ENCODE data around the gene MYOG.

MYOG gene

GRCh38 chr1:203117611-203118575 lies 32.1 kb upstream of the MYOG start:
- DNase-seq, result peak; percentile 61

- DNase-seq, result no peak
These were observed 30.4 kb upstream of the MYOG start for GRCh38 chr1:203116091-203116820.

DNA sequence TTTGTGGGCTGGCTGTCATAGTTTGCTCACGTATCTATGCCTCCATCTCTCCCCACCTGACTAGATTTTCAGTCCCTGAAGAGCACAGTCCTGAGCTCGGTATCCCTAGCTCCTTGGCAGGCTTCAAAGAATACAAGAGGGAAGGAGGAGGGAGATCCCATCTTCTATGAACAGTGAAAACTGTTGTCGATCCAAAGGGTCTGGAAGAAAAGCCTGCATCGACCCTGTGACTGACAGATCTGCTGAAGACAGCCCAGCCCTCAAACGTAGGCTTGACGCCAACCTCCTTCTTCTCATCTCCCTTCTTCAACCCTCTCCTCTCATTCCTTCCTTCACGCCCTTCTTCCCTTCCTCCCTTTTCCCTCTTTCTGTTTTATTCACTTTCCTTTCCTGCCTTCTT lies 28.4 kb upstream of the MYOG start:
- DNase-seq, result no peak

DNA sequence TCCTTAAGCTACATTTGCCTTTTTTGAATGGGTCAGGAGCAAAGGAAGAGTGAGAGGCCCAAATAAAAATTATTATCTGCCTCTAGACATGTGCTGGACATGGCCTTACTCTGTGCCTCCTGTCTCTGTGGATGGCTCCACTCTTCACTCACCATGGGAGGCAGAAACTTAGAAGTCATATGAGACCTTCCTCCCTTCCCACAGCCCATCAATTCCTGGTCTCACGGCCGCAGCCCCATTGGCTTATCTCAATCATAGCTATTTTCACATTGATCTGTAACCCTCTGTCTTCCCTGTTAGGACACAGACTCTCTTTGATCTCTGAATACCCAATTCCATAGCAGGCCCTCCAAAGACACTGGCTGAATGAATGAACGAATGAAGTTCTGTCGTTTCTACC lies 27.5 kb upstream of the MYOG start:
- DNase-seq, result no peak

GRCh38 chr1:203112475-203112874 lies 26.7 kb upstream of the MYOG start:
- DNase-seq, result no peak

DNA sequence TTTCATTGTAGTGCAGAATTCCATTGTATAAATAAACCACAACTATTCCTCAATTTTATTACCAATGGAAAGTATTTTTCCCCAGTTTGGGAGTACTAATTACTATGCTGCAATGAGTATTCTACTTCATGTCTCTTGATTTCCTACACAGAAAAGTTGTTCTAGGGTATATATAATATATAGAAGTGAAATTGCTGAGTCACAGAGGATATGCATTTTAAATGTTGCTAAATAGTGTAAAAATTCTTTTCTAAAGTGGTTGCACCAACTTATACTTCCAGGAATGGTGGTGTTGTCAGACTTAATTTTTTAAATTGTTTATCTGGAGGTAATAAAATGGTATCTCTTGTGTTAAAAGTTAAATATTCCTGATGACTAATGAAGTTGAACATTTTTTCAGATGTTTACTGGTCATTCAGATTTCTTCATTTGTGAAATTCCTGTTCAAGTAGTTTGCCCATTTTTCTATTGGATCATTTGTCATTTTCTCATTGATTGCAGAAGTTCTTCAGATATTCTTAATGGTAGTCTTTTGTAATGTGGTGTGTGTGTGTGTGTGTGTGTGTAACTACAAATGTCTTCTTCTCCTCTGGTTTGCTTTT lies 19.1 kb upstream of the MYOG start:
- DNase-seq, result no peak

GRCh38 chr1:203103829-203104495 lies 18.1 kb upstream of the MYOG start:
- no peak for DNase-seq

GRCh38 chr1:203103216-203103615 lies 17.4 kb upstream of the MYOG start:
- no peak for DNase-seq

GRCh38 chr1:203101813-203102634 lies 16.2 kb upstream of the MYOG start:
- DNase-seq, result no peak

DNA sequence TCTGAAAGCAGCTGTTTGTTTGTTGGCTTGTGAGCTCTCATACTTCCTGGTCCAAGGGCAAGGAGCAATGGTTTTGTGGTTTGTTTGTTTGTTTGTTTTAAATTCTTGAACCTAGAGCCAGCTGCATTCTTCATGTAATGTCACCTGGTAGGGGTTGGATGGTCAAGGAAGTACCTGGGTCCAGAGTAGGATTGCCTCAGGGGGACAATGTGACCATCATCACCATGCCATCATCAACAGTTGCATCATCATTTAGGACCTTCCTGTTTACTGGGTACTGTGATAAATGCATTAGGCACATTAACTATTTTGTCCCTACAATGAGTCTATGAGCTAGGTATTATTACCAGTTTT lies 14.7 kb upstream of the MYOG start:
- no peak for DNase-seq

DNA sequence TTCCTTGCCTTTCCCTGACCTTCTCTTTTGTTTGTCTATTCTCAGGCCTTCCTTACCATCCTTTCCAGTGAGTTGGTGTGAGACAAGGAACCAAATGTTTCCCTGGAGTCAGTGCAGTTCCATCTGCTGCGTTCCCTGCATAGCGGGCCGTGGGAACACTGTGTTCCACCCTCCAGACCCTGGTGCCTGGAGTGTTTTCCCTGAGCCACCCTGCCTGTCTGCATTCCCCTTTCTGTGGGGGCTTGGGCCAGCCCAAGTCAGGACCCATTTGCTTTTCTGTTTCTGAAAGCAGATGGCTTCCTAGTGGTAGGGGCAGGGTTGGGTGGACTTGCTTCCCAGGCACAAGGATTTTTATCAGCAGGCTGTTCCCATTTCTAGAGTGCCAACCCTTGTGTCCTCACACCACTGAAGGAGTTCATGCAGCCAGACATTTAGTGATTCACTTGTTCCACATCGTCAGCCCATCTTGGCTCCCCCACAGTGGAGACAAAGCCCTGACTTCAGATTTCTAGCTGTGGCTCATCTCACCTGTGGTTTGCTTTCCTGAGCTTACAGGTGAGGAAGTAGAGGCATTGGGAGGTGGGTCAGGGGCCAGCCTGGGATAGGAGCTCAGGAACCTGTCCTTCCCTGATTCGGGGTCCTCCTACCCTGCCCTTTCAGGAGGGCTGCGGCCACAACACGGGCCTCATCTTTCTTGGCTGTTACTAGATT lies 14.1 kb upstream of the MYOG start:
- no peak for DNase-seq

DNA sequence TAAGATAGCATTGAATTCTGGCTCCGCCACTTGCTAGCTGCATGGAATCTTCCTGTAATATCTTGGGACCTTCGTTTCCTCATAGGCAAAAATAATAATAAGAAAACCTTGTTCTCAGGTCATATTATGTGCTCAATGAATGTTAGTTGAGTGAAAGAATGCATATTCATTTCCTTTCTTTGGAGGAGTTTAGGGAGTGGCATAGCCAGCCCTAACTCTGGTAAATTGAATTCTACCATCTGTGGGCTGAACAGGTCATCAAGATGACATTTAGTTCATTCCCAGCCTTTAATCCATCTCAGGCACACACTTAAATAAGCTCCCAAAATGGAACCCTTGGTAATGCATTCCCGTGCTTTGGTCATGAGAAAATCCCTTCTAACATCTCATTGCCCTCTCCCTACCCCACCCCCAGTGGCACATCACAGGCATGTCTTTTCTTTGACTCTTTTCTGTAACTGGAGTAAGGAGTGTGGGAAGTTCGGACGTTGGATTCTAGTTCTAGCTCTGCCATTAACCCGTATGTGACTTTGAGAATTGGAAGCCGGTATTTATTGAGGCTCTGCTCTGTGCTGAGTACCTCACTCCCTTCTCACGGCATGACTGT lies 13.2 kb upstream of the MYOG start:
- DNase-seq, result no peak

- no peak for DNase-seq
These were observed 12.6 kb upstream of the MYOG start for GRCh38 chr1:203098445-203098844.

GRCh38 chr1:203097001-203097400 lies 11.2 kb upstream of the MYOG start:
- DNase-seq, result no peak

GRCh38 chr1:203096566-203096965 lies 10.8 kb upstream of the MYOG start:
- DNase-seq, result no peak

DNA sequence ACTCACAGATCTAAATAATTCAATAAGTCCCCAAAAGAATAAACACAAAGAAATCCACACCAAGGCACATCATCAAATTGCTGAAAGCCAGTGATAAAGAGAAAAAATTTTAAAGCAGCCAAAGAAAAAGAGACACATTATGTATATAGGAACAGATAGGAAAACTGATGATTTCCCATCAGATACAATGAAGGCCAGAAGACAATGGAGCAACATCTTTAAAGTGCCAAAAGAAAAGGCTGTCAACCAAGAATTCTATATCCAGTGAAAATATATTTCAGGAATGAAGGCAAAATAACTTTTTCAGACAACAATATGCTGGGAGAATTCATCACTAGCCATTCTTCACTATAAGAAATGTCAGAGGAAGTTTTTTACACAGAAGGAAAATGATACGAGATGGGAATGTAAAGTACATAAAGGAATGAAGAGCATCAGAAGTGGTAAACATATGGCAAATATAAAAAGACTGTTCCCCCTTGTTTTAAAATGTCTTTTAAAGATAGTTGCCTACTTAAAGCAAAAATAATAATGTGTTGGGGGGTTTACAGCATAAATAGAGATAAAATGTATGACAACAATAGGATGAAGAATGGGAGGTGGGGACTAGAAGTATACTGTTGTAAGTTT lies 9.4 kb upstream of the MYOG start:
- no peak for DNase-seq

GRCh38 chr1:203093754-203094410 lies 8.1 kb upstream of the MYOG start:
- DNase-seq, result no peak

- DNase-seq, result no peak
These were observed 6.0 kb upstream of the MYOG start for GRCh38 chr1:203091761-203092330.

DNA sequence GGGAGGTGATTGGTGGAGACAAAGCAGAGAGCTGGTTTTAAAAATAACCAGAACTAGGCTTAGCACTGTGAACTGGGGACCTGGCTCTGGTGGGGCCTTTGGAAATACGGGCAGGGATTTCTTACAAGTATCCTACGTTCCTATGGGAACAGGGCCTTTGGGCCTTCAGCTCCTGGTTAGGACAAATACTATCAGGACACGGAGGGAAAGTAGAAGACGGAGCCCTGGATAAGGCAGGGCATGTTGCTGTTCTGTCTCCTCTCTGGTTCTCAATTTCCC lies 5.3 kb upstream of the MYOG start:
- DNase-seq, result no peak

Data from fibroblast of upper back skin (primary cell).